HG02610 (cell line): Measurements from ENCODE around the gene DCT.

Experiments
- ATAC-seq: cut with Tn5 transposase; IDR thresholded peaks from one replicate; pipeline ENCODE4 v1.9.1; 2021; ENCODE audit warnings: mild to moderate bottlenecking, moderate library complexity; ENCODE audit not compliant: unreplicated experiment

Gene DCT

DNA sequence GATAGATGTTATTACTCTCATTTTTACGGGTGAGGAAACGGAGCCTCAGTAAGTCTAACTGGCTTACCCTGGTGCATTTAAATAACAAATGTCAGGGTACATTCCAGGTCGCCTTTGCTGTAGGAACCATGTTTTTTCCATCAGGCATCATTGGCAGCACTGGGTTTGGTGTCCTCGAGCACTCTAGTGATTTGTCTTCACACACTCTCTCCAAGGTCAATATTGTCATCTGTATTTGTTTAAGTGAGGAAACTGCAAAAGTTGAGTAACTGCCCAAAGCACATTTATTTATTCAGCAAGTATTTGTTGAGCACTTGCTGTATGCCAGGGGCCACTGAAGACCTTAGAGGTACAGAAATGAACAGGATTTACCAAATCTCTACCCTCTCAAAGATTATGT is 78.6 kb downstream of the DCT start:
- ATAC-seq = no peak

DNA sequence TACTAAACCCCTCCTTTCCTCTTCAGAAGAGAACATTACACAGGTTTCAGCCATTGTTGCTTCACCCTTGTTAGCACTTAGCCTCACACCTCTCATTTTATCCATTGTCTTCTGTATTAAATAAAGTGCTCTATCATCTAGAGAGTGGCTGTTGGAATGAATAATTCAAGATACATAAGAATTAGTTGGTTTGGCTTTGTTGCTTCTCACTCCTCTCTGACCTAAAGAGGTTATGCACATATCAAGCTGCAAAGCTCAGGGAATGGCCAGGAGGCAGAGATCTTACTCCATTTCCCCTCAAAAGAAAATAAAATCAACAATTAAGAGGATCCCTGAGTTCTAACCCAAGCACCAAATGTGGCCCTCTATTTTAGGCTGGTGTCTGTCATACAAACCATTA is 79.7 kb downstream of the DCT start:
- ATAC-seq = no peak

GRCh38 chr13:94395860-94396259 is 83.6 kb downstream of the DCT start:
- no peak for ATAC-seq

GRCh38 chr13:94394723-94395122 is 84.8 kb downstream of the DCT start:
- no peak for ATAC-seq

GRCh38 chr13:94390881-94391280 is 88.6 kb downstream of the DCT start:
- ATAC-seq = no peak

DNA sequence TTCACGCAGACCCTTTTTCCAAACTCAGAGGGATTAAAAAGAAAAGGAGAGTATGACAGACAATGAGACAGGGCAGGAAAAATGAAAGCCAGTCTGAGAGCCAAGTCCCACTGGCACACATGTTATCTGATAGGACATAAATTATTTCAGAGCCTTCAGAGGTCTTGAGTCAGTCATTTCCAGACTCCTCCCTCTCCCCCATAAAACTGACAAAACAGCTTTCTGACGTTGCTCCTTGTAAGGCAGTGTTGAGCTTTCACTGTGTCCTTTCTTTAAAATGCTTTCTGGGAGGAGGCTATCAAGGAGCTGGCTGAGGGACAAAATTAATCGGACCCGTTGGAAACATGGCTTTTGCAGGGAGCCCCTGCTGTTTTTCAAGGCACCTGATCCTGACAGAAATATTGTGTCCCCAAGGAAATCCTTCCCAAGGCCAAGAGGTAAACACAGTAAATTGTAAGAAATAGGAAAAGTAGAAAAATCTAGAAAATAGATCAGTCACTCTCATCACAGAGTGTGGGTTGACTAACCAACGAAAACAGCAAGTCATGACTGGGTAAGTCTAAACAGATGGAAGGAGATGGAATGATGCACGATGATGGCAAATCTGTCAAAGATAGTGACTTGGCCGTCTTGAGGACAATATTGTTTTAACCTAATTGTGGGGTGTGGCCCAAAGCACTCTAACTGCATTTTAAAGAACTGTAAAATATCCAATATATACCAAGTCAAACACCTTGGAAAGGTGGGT is 89.7 kb downstream of the DCT start:
- no peak for ATAC-seq

- ATAC-seq = no peak
These were observed 92.4 kb downstream of the DCT start for GRCh38 chr13:94387047-94387446.
